Measurements from ENCODE around the gene DPYSL4. TPM values are rescaled to one million over a fixed set of nuclear protein-coding genes. Genes with fewer than 3 reads are reported as not detected.
A peak's percentile ranks its signal among the peaks of the same experiment; 100 is the strongest.

Gene DPYSL4
- total RNA-seq, 2 experiments from 2014 or later, result 5.2 to 8.5 TPM

DNA sequence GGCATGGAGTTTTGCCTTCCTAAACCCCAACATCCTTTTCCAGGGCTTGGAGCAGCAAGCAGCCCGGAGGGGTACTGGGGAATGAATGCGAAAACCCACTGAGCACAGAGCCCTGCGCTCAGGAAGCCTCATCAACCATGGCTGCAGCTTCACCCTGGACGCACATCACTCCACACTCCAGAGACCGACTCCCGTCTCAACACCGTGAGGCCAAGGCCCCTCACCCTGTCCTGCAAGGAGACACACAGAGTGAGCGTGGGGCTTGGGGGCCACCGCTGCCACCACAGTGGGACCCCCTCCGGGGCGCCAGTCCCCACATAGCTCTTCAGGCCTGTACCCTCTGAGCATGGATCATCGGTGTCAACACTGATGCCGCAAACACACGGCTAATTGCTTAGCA, 41.9 kb downstream of the DPYSL4 start:
- H3K4me1 Mint-ChIP-seq, result peaks cover 32% of the 10 kb centered on the region
- no peaks in the 10 kb centered on the region for H3K9me3 Mint-ChIP-seq
- no peak for DNase-seq
- H3K36me3 Mint-ChIP-seq, result no peaks in the 10 kb centered on the region
- no peaks in the 10 kb centered on the region for H3K27me3 Mint-ChIP-seq
- no peak for ATAC-seq (ENCODE audit: low read depth)
- peak overlapping the region; percentile 70 for H3K27ac Mint-ChIP-seq
- POLR2A ChIA-PET, result no interaction called here
- no peak overlapping the region for H3K4me3 Mint-ChIP-seq

DNA sequence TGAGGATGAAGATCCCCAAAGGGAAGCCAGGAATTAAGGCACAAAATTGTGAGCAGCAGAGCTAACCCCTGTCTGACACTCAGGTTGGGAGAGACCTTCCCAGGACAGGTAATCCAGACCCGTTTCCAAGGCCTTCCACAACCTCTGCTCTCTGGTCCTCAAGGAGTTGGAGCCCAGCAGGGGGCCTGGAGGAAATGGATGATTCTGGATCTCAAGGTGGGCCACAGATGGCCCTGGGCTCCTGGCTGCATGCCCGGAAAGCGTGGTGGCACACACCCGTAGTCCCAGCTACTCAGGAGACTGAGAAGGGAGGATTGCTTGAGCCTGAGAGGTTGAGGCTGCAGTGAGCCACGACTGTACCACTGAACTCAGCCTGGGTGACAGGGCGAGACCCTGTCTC, 42.3 kb downstream of the DPYSL4 start:
- no peak overlapping the region for H3K4me3 Mint-ChIP-seq
- POLR2A ChIA-PET, result interaction anchor here (1.1 to 1.2 kb wide), 2 partner anchors 11 to 223 kb away, joined by 3 to 4 read pairs; no protein-coding TSS in a partner anchor
- ATAC-seq (ENCODE audit: low read depth), result no peak

DNA sequence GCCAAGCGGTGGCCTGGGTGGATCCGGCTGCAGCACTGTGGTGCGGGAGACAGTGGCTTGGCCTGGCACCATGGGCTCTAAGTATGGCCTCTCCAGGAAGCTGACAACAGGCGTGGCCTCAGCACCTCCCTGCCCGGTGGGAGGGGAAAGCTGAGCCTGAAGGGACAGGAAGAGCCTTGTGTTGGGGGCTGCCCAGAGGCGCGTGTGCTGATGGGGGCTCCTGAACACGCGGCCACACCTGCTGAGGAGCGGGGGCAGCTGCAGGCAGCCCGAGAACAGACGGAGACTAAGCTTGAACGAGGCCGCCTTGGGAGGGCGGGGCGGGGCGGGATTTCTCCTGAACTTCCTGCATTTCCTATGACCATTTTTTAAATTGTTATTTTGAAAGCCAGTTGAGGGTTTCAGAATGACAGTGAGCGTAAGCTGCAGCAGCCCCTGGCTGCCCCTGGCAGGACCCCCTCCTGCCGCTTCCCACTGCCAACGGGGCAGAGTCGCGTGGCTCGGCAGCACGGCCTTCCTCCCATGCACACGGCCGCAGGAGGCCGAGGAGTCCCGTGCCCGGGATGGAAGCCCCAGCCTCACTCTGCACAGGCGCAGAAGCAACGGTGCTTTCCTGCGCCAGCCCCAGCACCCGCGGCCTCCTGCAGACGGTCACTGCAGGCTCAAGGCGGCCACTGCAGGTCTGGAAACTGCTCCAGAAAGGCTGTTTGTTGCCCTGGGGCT, 43.2 kb downstream of the DPYSL4 start:
- Mint-ChIP-seq H3K36me3 (no peaks in the 10 kb centered on the region), H3K27me3 (no peaks in the 10 kb centered on the region), H3K9me3 (no peaks in the 10 kb centered on the region), H3K4me1 (peaks cover 32% of the 10 kb centered on the region), H3K4me3 (peak overlapping the region; percentile 86), H3K27ac (peak overlapping the region; percentile 97)
- ATAC-seq (ENCODE audit: low read depth) (peak; percentile 91), DNase-seq (peak; percentile 62)
- POLR2A ChIA-PET, result interaction anchor here (0.9 to 1.2 kb wide), 3 partner anchors 10 to 222 kb away, joined by 3 to 4 read pairs (median 3); no protein-coding TSS in a partner anchor

More for the DNA sequence above, 42.3 kb downstream of the DPYSL4 start:
- Mint-ChIP-seq H3K4me1 (peaks cover 32% of the 10 kb centered on the region), H3K27ac (peak overlapping the region; percentile 97), H3K36me3 (no peaks in the 10 kb centered on the region), H3K27me3 (no peaks in the 10 kb centered on the region), H3K9me3 (no peaks in the 10 kb centered on the region)
- no peak for DNase-seq

DNA sequence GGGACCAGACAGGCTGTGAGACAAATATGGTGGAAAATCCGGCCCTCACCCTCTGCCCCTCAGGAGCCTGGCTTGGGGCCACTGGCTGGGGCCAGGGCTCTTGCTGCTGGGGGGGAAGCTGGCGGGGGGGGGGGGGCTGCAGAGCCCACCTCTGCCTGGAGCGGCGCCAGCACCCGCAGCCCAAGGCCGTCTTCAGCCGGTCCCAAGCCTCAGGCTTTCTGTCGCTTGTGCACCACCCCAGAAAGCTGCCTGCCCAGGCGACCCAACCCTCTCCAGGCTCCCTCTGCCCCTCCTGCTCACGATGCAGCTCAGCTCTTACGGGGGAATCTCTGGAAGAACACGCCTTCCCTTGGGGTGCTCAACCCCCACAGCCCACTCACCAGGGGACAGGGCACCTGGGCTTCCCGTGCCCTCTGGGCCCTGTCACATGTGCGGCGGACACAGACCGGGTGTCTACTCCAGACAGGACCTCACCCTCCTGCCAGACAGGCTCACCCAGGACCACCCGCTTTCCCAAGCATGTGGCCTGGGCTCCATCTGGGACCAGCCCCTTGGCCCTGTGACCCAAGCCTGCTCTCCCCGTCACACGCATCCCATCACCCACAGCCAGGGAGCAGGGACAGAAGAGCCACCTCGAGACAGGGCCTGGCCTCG, 43.9 kb downstream of the DPYSL4 start:
- H3K4me1 Mint-ChIP-seq, result peaks cover 32% of the 10 kb centered on the region

DNA sequence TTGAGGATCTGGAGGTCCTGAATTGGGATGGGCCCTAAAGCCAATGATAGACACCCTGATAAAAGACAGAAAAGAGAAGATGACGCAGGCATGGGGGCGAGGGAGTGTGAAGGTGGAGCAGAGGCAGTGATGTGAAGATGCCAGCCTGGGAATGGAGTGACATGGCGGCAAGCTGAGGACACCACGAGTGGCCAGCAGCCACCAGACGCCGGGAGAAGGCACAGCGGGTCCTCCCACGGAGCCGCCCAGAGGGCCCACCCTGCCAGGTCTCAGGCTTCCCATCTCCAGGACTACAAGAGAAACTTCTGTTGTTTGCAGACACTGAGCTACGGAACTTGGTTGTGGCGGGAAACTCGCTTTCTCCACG, 44.9 kb downstream of the DPYSL4 start:
- Mint-ChIP-seq H3K9me3 (no peaks in the 10 kb centered on the region), H3K4me1 (peaks cover 32% of the 10 kb centered on the region), H3K27me3 (no peaks in the 10 kb centered on the region), H3K4me3 (no peak overlapping the region), H3K36me3 (no peaks in the 10 kb centered on the region), H3K27ac (peak overlapping the region; percentile 80)
- no peak for ATAC-seq (ENCODE audit: low read depth)
- DNase-seq, result no peak
- POLR2A ChIA-PET, result no interaction called here

More for the DNA sequence above, 43.9 kb downstream of the DPYSL4 start:
- DNase-seq, result no peak
- Mint-ChIP-seq H3K27ac (peak overlapping the region; percentile 97), H3K36me3 (no peaks in the 10 kb centered on the region), H3K9me3 (no peaks in the 10 kb centered on the region), H3K27me3 (no peaks in the 10 kb centered on the region), H3K4me3 (peak overlapping the region; percentile 86)
- POLR2A ChIA-PET, result interaction anchor here (0.9 to 1.1 kb wide), 2 partner anchors 10 to 216 kb away, joined by 3 read pairs; no protein-coding TSS in a partner anchor
- no peak for ATAC-seq (ENCODE audit: low read depth)

DNA sequence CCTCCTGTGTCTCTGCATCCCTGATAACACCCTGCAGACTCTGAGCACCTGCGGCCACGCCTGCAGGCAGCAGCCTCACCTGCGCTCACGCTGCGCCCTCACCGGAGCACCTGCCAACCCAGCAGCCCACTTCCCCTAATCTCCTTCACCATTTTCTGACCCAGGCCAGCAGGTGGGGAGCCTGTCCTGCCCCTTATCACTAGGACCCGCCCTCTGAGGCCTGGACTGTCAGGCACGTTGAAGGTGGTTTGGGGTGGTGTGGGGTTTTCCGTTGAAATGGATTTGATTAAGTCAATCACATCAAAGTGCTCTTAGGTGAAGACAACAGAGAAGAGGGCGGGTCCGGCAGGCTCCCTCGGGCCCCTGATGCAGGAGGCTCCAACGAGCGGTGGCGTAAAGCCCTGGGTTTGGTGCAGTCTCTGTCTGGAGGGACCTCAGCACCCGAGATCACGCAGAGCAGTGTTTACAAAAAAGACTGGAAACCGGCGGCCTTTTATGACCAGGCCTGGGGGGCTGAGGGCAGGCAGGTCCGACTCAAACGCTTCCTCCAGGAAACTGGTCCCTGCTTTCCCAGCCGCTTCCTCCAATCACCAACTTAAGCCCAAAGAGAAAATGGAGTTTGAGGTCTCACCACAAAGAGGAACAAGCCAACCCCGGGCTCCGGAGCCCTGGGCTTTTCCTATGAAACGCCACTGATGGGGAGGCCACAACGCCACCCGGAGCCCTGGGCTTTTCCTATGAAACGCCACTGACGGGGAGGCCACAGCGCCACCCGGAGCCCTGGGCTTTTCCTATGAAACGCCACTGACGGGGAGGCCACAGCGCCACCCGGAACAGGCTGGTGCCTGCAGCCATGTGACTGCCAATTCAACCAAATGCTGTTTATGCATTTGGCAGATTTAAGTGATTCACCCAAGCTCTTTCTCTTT, 45.5 kb downstream of the DPYSL4 start:
- Mint-ChIP-seq H3K27me3 (no peaks in the 10 kb centered on the region), H3K4me1 (peaks cover 30% of the 10 kb centered on the region), H3K27ac (peak overlapping the region; percentile 57), H3K4me3 (peak overlapping the region; percentile 58), H3K36me3 (no peaks in the 10 kb centered on the region), H3K9me3 (no peaks in the 10 kb centered on the region)
- DNase-seq, result no peak
- ATAC-seq (ENCODE audit: low read depth), result peak; percentile 2
- POLR2A ChIA-PET, result interaction anchor here (0.7 kb wide), 1 partner anchor 332 kb away, joined by 3 read pairs; no protein-coding TSS in a partner anchor

DNA sequence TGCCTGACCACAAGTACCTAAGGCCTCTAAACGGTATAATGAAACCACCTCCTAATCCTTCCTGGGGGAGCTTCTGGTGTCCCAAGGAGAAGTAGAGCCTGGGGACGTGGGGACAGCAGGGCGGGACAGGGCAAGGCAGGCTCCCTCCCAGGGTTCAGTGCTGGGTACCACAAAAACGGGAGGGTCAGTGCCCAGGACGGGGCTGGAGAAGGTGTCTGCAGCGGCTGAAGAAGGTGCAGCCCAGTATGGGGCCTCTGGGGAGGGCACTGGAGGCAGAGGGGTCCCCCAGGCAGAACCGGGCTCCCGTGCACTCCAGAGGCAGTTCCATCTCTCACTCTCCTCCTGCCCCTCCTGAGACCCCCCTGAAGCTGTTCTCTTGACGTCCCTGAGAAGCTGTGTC, 46.2 kb downstream of the DPYSL4 start:
- ATAC-seq (ENCODE audit: low read depth), result no peak
- Mint-ChIP-seq H3K4me3 (no peak overlapping the region), H3K27ac (peak overlapping the region; percentile 52), H3K27me3 (no peaks in the 10 kb centered on the region), H3K9me3 (no peaks in the 10 kb centered on the region), H3K36me3 (no peaks in the 10 kb centered on the region), H3K4me1 (peaks cover 27% of the 10 kb centered on the region)
- POLR2A ChIA-PET, result interaction anchor here (0.7 kb wide), 1 partner anchor 333 kb away, joined by 3 read pairs; no protein-coding TSS in a partner anchor
- DNase-seq, result no peak

DNA sequence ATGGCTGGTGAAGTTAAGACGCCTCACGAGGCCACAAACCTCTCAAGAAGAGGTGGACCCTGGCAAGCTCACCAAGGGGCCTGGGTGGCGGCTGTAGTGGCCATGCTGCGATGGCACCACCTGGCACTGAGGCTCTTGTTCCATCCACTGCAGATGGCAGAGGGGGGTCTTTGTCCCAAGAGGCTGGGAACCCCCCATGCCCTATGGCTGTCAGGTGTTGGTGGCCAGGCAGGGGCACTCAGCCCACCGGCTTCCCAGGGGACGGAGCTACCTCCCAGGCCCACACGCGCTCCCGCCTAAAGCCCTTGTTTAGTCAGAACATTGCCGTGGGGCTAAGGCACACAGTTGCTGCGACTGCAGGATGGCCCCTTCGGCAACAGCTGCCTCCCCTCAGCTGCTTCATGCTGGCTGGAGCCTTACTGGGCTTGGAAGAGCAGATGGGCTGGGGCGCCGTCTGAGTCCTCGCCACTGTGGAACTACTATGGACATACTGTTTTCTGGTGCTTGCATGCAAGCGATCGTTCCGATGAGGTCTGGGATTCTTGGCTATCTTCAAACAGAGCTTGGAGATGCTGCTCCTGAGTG, 46.8 kb downstream of the DPYSL4 start:
- ATAC-seq (ENCODE audit: low read depth) (no peak), DNase-seq (no peak)
- Mint-ChIP-seq H3K27ac (no peak overlapping the region), H3K9me3 (no peaks in the 10 kb centered on the region), H3K4me3 (no peak overlapping the region), H3K4me1 (peaks cover 27% of the 10 kb centered on the region), H3K27me3 (no peaks in the 10 kb centered on the region), H3K36me3 (no peaks in the 10 kb centered on the region)
- POLR2A ChIA-PET, result interaction anchor here (0.7 to 1.2 kb wide), 2 partner anchors 214 to 333 kb away, joined by 3 to 4 read pairs; no protein-coding TSS in a partner anchor

DNA sequence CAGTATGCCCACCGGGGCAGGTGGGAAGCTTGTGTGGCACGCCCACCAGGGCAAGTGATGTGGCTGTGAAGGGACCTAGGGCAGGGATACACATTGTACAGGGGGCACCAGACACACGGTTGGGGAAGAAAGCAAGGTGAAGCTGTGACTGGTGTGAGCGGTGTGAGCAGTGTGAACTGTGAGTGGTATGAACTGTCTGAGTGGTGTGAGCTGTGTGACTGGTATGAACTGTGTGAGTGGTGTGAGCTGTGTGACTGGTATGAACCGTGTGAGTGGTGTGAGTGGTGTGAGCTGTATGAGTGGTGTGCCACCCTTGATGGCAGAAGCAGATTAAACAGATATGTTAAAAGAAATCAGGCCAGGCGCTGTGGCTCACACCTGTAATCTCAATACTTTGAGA, 48.1 kb downstream of the DPYSL4 start:
- Mint-ChIP-seq H3K27me3 (no peaks in the 10 kb centered on the region), H3K4me1 (peaks cover 18% of the 10 kb centered on the region), H3K4me3 (no peak overlapping the region), H3K9me3 (no peaks in the 10 kb centered on the region), H3K36me3 (no peaks in the 10 kb centered on the region), H3K27ac (no peak overlapping the region)
- POLR2A ChIA-PET, result no interaction called here
- ATAC-seq (ENCODE audit: low read depth) (no peak), DNase-seq (no peak)

DNA sequence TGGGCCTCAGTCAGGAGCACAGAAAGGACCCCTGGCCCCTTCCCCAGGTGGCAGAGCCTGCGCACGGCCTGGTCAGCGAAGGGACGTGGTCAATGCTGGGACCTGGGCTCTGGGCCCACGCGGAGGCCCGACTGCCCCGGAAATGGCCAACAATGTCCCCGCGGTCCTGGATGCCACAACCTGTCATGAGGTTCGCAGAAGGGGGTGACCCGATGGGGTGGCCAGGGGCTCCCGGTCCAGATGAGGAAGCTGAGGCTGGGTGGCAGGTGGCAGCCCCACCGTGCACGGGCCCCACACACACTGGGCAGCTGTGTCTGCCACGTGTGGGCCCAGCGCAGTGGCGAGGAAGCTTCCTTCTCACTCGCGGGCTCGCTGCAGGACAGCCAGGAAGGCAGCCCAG, 49.4 kb downstream of the DPYSL4 start:
- DNase-seq (no peak), ATAC-seq (ENCODE audit: low read depth) (no peak)
- Mint-ChIP-seq H3K4me1 (peaks cover 18% of the 10 kb centered on the region), H3K27me3 (no peaks in the 10 kb centered on the region), H3K4me3 (no peak overlapping the region), H3K36me3 (no peaks in the 10 kb centered on the region), H3K9me3 (no peaks in the 10 kb centered on the region), H3K27ac (no peak overlapping the region)
- POLR2A ChIA-PET, result no interaction called here

DNA sequence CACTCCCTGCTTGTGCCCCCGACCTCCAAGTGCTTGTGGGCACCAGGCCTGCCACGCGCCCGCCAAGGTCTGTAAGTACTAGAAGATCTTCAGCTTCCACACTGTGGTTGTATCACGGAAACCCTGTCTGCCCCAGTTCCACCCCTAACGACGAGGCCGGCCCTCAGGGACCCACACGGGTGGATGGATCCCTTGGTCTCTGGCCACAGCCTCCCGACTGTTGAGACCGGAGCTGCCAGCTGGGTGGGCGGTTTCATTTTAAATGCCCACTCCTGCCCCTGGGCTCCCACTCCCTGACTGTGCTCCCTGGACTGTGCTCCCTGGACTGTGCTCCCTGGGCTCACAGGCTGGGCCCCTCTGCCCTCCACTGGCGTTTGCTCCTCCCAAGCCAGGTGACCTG, 50.1 kb downstream of the DPYSL4 start:
- no peaks in the 10 kb centered on the region for H3K9me3 Mint-ChIP-seq
- ATAC-seq (ENCODE audit: low read depth) (no peak), DNase-seq (no peak)
- no peak overlapping the region for H3K4me3 Mint-ChIP-seq
- no peaks in the 10 kb centered on the region for H3K27me3 Mint-ChIP-seq
- no peaks in the 10 kb centered on the region for H3K36me3 Mint-ChIP-seq
- H3K4me1 Mint-ChIP-seq, result peaks cover 14% of the 10 kb centered on the region
- no peak overlapping the region for H3K27ac Mint-ChIP-seq
- POLR2A ChIA-PET, result no interaction called here

DNA sequence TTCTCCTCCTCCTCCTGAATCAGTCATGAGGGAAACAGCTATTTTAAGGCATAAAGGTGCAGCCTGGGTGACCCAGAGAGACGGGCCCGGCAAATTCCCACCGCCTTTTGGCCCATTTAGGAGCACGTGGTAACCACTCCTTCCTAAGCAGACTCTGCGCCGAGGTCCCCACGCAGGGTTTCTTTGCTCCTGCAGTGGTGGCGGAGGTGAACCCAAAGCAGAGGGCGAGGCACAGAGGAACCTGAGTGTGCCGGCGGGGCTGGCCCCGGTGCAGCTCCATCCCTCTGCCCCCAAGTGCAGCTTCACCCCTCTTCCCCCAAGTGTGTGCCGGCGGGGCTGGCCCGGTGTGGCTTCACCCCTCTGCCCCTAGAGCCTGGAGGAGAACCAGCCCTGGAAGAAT, 50.6 kb downstream of the DPYSL4 start:
- DNase-seq, result no peak

DNA sequence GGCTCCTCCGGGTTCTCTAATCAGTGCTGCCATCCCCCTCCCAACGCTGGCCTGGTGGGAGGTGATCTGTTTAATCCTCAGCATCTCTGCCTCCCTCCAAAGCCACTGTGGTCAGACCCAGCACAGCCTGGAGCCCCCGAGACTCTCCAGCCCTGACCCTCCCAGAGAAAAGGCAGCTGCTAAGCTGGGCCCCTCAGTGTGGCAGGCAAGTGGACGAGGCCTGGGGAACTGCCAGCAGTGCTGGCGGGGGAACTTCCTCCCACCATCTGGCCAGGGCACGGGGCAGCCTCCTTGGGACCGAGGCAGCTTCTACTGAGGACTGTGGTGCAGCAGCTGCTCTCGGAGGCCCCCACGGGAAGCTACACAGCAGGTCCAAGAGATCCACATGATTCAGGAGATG, 51.1 kb downstream of the DPYSL4 start:
- no peak overlapping the region for H3K4me3 Mint-ChIP-seq
- no peaks in the 10 kb centered on the region for H3K27me3 Mint-ChIP-seq
- H3K36me3 Mint-ChIP-seq, result no peaks in the 10 kb centered on the region
- no peaks in the 10 kb centered on the region for H3K9me3 Mint-ChIP-seq
- H3K27ac Mint-ChIP-seq, result no peak overlapping the region
- ATAC-seq (ENCODE audit: low read depth) (no peak), DNase-seq (no peak)
- POLR2A ChIA-PET, result no interaction called here
- H3K4me1 Mint-ChIP-seq, result peaks cover 4% of the 10 kb centered on the region

More for the DNA sequence above, 50.6 kb downstream of the DPYSL4 start:
- Mint-ChIP-seq H3K36me3 (no peaks in the 10 kb centered on the region), H3K27me3 (no peaks in the 10 kb centered on the region), H3K4me3 (no peak overlapping the region), H3K27ac (no peak overlapping the region), H3K9me3 (no peaks in the 10 kb centered on the region), H3K4me1 (peaks cover 9% of the 10 kb centered on the region)
- POLR2A ChIA-PET, result no interaction called here
- ATAC-seq (ENCODE audit: low read depth), result no peak
